K562 (cell line): ENCODE measurements around the gene ENSA. TPM values are rescaled to one million over a fixed set of nuclear protein-coding genes. Genes with fewer than 3 reads are reported as not detected.

Experiments used
- ADNP ChIP-seq: fragments of 200-800 bp; sonication (Bioruptor generic); IDR thresholded peaks from 2 replicates; pipeline ENCODE4 v1.6.1; 2016; ENCODE audit warnings: missing genetic modification characterization, missing compliant biosample characterization
- ARHGAP35 ChIP-seq: fragments of 450-650 bp; IDR thresholded peaks from 2 replicates; pipeline ENCODE4 v1.6.1; 2018; ENCODE audit not compliant: partially characterized antibody
- ELF2 ChIP-seq: fragments of 250-450 bp; sonication (Bioruptor Pico); IDR thresholded peaks from 2 replicates; pipeline ENCODE4 v1.5.0; 2021; ENCODE audit warnings: mild to moderate bottlenecking
- HDAC1 ChIP-seq, 2 experiments: fragments of 450-650 bp; IDR thresholded peaks; 2 replicates each; pipeline ENCODE4 v1.6.1; 2016 to 2017; ENCODE audit warnings: inconsistent platforms in 1 of 2, mild to moderate bottlenecking in 1 of 2, moderate library complexity in 1 of 2
- MYC ChIP-seq, 2 experiments: fragments of 250-450 bp in 1 of 2; sonication (Bioruptor Pico) in 1 of 2; IDR thresholded peaks; 2 replicates each; pipeline versions ENCODE4 v1.5.1 to v1.6.1; 2012 to 2021; ENCODE audit warnings: low read depth in 2 of 2, borderline replicate concordance in 1 of 2, improper control_type of control experiment in 1 of 2, low read length in 1 of 2, mild to moderate bottlenecking in 1 of 2, moderate library complexity in 1 of 2
- NCOA6 ChIP-seq: fragments of 450-650 bp; IDR thresholded peaks from 2 replicates; pipeline ENCODE4 v1.6.1; 2017; ENCODE audit warnings: mild to moderate bottlenecking
- NONO ChIP-seq, 2 experiments: fragments of 200-400 bp in 1 of 2; fragments of 450-650 bp in 1 of 2; formaldehyde crosslinking in 1 of 2; IDR thresholded peaks; 2 replicates each; pipeline ENCODE4 v1.6.1; 2017; ENCODE audit warnings: low read depth in 2 of 2, mild to moderate bottlenecking in 2 of 2, moderate library complexity in 2 of 2, low read length in 1 of 2
- NR1H2 ChIP-seq: sonication (generic); formaldehyde crosslinking; IDR thresholded peaks from 2 replicates; pipeline ENCODE4 v1.4.0; 2020; ENCODE audit warnings: mild to moderate bottlenecking, missing genetic modification reagents
- PRPF4 ChIP-seq: fragments of 200-400 bp; formaldehyde crosslinking; IDR thresholded peaks from one replicate; pipeline ENCODE4 v1.6.1; 2017; ENCODE audit warnings: low read length, low read depth, mild to moderate bottlenecking; ENCODE audit not compliant: insufficient read depth, poor library complexity, severe bottlenecking
- RBM25 ChIP-seq: fragments of 200-400 bp; formaldehyde crosslinking; IDR thresholded peaks from 2 replicates; pipeline ENCODE4 v1.6.1; 2018; ENCODE audit warnings: low read length, low read depth, moderate library complexity; ENCODE audit not compliant: severe bottlenecking
- SMAD4 ChIP-seq: fragments of 250-450 bp; sonication (Bioruptor Pico); conservative IDR thresholded peaks from 2 replicates; pipeline ENCODE4 v1.8.0; 2021; ENCODE audit warnings: inconsistent platforms, mild to moderate bottlenecking, moderate library complexity
- ZNF23 ChIP-seq: fragments of 250-450 bp; sonication (Bioruptor Pico); IDR thresholded peaks from 2 replicates; pipeline ENCODE4 v1.4.0; 2020; ENCODE audit warnings: mild to moderate bottlenecking
- polyA plus RNA-seq, 8 experiments: library from polyadenylated mRNA; depleted of rRNA in 4 of 8; stranded (reverse) in 5 of 8; unstranded in 3 of 8; fragments of >200 nt; fragmentation: Nextera tagmentation in 2 of 8; fragmentation: Illumina TruSeq in 1 of 8; extraction: Ambion mirVana in 2 of 8; extraction: Trizol in 1 of 8; gene quantifications; 2 replicates each; pipeline versions ENCODE4 v1.2.1 to v1.2.3, GENCODE V29; 2011 to 2014; ENCODE audit warnings: inconsistent platforms in 1 of 8, missing spikeins in 1 of 8
- total RNA-seq, 7 experiments: library from RNA; depleted of rRNA in 6 of 7; stranded (reverse); fragments of >200 nt in 6 of 7; fragmentation: Illumina TruSeq in 2 of 7; extraction: Trizol in 2 of 7; gene quantifications; 2 replicates each; pipeline versions ENCODE4 v1.2.1 to v1.2.3, GENCODE V29; 2011 to 2021; ENCODE audit warnings: low replicate concordance in 1 of 7
- TF ChIP-seq, protein P1 (sequence below), 2 experiments: IDR thresholded peaks; 2 replicates each; pipeline ENCODE4 v1.6.1; 2012; ENCODE audit warnings: improper control_type of control experiment in 2 of 2, low read depth in 2 of 2, low read length in 2 of 2, borderline replicate concordance in 1 of 2
- TF ChIP-seq, protein P2 (sequence below), 3 experiments: fragments of 200-800 bp in 1 of 3; fragments of 250-450 bp in 1 of 3; fragments of 450-650 bp in 1 of 3; sonication (Bioruptor Pico) in 1 of 3; sonication (Bioruptor generic) in 1 of 3; formaldehyde crosslinking in 1 of 3; IDR thresholded peaks; 2 replicates each; pipeline versions ENCODE4 v1.6.1 to v1.8.0; 2016 to 2022; ENCODE audit warnings: mild to moderate bottlenecking in 2 of 3, missing genetic modification characterization in 2 of 3, missing compliant biosample characterization in 1 of 3, moderate library complexity in 1 of 3
- TF ChIP-seq, protein P3 (sequence below): fragments of 450-650 bp; IDR thresholded peaks from 2 replicates; pipeline ENCODE4 v1.6.1; 2016; ENCODE audit warnings: missing biosample characterization, missing genetic modification characterization
- TF ChIP-seq, protein P4 (sequence below), 2 experiments: fragments of 450-650 bp; IDR thresholded peaks; 2 replicates each; pipeline ENCODE4 v1.6.1; 2016

The ENSA gene
- total and polyA plus RNA-seq, 9 of the 15 experiments (the other 6 are each of a cell fraction or from before 2014, with no cell fraction given) = 68.1 to 605 (median 188) TPM

DNA sequence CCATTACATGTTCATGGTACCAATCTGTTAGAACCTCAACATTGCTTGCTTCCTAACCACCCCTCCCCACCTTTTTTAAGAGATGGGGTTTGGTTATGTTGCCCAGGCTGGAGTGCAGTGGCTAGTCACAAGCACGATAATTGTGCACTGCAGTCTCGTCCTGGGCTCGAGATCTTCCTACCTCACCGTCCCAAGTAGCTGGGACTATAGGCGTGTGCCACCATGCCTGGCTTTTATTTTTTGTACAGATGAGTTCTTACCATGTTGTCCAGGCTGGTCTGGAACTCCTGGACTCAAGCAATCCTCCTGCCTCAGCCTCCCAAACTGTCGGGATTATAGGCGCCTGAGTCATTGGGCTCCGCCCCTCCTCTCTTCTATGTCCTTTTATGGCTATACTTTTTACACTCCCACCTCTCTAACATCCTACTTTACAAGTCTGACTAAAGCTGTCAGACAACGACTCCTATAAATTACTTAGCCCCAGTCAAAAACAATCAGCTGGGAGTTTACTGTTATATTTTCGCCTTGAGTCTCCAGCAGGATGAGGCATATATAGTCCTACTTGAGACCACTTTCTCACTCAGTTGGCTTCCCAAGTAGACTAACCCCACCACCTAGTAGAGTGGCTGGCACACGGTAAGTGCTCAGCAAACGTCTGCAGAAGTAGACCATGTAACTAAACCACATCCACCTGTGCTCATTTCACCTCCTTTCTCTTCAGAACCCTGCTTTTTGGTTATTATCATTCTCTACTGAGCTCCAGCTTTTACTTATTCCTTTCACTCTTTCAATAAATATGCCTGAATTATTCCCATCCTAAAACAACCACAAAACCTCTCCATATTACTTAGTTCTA, 13.8 kb downstream of the ENSA start (continued):
- TF ChIP-seq SMAD4 = peak; percentile 84; the same call in 1 of the 2 replicates
- TF ChIP-seq, protein P1, sequence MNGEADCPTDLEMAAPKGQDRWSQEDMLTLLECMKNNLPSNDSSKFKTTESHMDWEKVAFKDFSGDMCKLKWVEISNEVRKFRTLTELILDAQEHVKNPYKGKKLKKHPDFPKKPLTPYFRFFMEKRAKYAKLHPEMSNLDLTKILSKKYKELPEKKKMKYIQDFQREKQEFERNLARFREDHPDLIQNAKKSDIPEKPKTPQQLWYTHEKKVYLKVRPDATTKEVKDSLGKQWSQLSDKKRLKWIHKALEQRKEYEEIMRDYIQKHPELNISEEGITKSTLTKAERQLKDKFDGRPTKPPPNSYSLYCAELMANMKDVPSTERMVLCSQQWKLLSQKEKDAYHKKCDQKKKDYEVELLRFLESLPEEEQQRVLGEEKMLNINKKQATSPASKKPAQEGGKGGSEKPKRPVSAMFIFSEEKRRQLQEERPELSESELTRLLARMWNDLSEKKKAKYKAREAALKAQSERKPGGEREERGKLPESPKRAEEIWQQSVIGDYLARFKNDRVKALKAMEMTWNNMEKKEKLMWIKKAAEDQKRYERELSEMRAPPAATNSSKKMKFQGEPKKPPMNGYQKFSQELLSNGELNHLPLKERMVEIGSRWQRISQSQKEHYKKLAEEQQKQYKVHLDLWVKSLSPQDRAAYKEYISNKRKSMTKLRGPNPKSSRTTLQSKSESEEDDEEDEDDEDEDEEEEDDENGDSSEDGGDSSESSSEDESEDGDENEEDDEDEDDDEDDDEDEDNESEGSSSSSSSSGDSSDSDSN (IDR thresholded peaks at IDR 0.05; ENCODE audit: borderline replicate concordance in 1 of 2, low read depth in 2 of 2, low read length in 2 of 2) = no peak
- TF ChIP-seq ELF2 (CRISPR knock-in tag) = 0 out of 2 replicates have a peak, but pooled peaks have one; percentile 10
- TF ChIP-seq, protein P2, sequence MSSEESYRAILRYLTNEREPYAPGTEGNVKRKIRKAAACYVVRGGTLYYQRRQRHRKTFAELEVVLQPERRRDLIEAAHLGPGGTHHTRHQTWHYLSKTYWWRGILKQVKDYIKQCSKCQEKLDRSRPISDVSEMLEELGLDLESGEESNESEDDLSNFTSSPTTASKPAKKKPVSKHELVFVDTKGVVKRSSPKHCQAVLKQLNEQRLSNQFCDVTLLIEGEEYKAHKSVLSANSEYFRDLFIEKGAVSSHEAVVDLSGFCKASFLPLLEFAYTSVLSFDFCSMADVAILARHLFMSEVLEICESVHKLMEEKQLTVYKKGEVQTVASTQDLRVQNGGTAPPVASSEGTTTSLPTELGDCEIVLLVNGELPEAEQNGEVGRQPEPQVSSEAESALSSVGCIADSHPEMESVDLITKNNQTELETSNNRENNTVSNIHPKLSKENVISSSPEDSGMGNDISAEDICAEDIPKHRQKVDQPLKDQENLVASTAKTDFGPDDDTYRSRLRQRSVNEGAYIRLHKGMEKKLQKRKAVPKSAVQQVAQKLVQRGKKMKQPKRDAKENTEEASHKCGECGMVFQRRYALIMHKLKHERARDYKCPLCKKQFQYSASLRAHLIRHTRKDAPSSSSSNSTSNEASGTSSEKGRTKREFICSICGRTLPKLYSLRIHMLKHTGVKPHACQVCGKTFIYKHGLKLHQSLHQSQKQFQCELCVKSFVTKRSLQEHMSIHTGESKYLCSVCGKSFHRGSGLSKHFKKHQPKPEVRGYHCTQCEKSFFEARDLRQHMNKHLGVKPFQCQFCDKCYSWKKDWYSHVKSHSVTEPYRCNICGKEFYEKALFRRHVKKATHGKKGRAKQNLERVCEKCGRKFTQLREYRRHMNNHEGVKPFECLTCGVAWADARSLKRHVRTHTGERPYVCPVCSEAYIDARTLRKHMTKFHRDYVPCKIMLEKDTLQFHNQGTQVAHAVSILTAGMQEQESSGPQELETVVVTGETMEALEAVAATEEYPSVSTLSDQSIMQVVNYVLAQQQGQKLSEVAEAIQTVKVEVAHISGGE (CRISPR knock-in tag; IDR thresholded peaks at IDR 0.05) = peak in 1 of 3 experiments; percentile 54; a peak in 1 of 6 replicates
- no peak for TF ChIP-seq MYC (IDR thresholded peaks at IDR 0.05; ENCODE audit: low read depth, low read length)
- TF ChIP-seq MYC (CRISPR knock-in tag; IDR thresholded peaks at IDR 0.05; ENCODE audit: borderline replicate concordance, low read depth) = peak; percentile 36; the same call in 1 of the 2 replicates
- TF ChIP-seq NONO (IDR thresholded peaks at IDR 0.05; ENCODE audit: low read depth in 2 of 2, low read length in 1 of 2) = no peak
- TF ChIP-seq, protein P3, sequence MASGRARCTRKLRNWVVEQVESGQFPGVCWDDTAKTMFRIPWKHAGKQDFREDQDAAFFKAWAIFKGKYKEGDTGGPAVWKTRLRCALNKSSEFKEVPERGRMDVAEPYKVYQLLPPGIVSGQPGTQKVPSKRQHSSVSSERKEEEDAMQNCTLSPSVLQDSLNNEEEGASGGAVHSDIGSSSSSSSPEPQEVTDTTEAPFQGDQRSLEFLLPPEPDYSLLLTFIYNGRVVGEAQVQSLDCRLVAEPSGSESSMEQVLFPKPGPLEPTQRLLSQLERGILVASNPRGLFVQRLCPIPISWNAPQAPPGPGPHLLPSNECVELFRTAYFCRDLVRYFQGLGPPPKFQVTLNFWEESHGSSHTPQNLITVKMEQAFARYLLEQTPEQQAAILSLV (tag) = peak; percentile 30; the same call in 1 of the 2 replicates
- TF ChIP-seq ARHGAP35 = no peak
- TF ChIP-seq PRPF4 = no peak
- TF ChIP-seq NCOA6 = no peak
- 0 out of 2 replicates have a peak, but pooled peaks have one; percentile 34 for TF ChIP-seq NR1H2
- 0 out of 4 replicates have a peak, but pooled peaks of 1 of the 2 experiments have one; percentile 12 for TF ChIP-seq HDAC1 (IDR thresholded peaks at IDR 0.05)
- TF ChIP-seq ZNF23 (CRISPR knock-in tag) = peak; percentile 53; the same call in 1 of the 2 replicates
- TF ChIP-seq, protein P4, sequence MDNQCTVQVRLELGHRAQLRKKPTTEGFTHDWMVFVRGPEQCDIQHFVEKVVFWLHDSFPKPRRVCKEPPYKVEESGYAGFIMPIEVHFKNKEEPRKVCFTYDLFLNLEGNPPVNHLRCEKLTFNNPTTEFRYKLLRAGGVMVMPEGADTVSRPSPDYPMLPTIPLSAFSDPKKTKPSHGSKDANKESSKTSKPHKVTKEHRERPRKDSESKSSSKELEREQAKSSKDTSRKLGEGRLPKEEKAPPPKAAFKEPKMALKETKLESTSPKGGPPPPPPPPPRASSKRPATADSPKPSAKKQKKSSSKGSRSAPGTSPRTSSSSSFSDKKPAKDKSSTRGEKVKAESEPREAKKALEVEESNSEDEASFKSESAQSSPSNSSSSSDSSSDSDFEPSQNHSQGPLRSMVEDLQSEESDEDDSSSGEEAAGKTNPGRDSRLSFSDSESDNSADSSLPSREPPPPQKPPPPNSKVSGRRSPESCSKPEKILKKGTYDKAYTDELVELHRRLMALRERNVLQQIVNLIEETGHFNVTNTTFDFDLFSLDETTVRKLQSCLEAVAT (IDR thresholded peaks at IDR 0.05) = no peak
- peak; percentile 96 for TF ChIP-seq ADNP (tag)
- no peak for TF ChIP-seq RBM25
